ENCODE data around the gene OR51L1. TPM values are rescaled to one million over a fixed set of nuclear protein-coding genes. Genes with fewer than 3 reads are reported as not detected.

The OR51L1 gene
- total RNA-seq = not detected in 2 replicates

GRCh38 chr11:4994551-4994950 is at the start of gene OR51L1:
TSS of gene OR51L1 (plus strand) at chr11:4994851. CDS start at chr11:4998983, 4,132 bp downstream.

GRCh38 chr11:4947505-4947904 is 47.1 kb upstream of the OR51L1 start, which contains the start of gene OR51A4:
TSS of gene OR51A4 (minus strand) at chr11:4947605. CDS start at chr11:4947100, 505 bp downstream.

GRCh38 chr11:4955613-4956012 is 39.0 kb upstream of the OR51L1 start, which contains the start of gene OR51A2:
TSS of gene OR51A2 (minus strand) at chr11:4955713. CDS start at chr11:4955713, 0 bp downstream.

DNA sequence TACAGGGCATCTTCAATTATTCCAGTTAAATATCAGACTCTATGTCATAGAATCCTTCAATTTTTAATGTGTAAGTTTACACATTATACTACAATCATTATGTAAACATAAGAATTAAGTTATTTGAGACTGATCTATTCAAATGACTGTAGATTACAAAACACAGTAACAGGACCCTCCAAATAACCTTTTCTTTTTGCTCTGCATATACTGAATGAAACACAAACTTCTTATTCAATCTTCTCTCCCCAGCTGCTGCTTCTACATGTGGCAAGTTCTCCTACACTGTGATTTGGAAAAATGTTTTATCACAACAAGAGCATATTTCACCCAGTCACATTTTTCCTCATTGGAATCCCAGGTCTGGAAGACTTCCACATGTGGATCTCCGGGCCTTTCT is 51.6 kb downstream of the OR51L1 start, which contains the start of gene OR52J3:
Gene OR52J3, plus strand, starts transcription at position 301 of the 400 bp plus-strand sequence. Its CDS starts 0 bp downstream, at position 301.

Other genes starting within 250 kb of the OR51L1 start
- gene OR51F1, start 224.9 kb upstream of the OR51L1 start, total RNA-seq = not detected in 2 replicates
- gene OR52R1, start 190.5 kb upstream of the OR51L1 start, total RNA-seq = not detected in 2 replicates
- gene OR51F2, start 173.5 kb upstream of the OR51L1 start, total RNA-seq = not detected in 2 replicates
- gene OR51S1, start 145.6 kb upstream of the OR51L1 start, total RNA-seq = not detected in 2 replicates
- not detected in 2 replicates for gene OR51T1, start 113.0 kb upstream of the OR51L1 start, total RNA-seq
- not detected in 2 replicates for gene OR51A7, start 91.1 kb upstream of the OR51L1 start, total RNA-seq
- not detected in 2 replicates for gene OR51G2, start 75.5 kb upstream of the OR51L1 start, total RNA-seq
- gene OR51G1, start 70.5 kb upstream of the OR51L1 start, total RNA-seq = not detected in 2 replicates
- not detected in 2 replicates for gene OR51A4, start 47.2 kb upstream of the OR51L1 start, total RNA-seq
- not detected in 2 replicates for gene OR51A2, start 39.1 kb upstream of the OR51L1 start, total RNA-seq
- gene OR52J3, start 51.7 kb downstream of the OR51L1 start, total RNA-seq = not detected in 2 replicates
- gene OR52E2, start 64.8 kb downstream of the OR51L1 start, total RNA-seq = not detected in 2 replicates
- not detected in 2 replicates for gene OR52E1, start 74.7 kb downstream of the OR51L1 start, total RNA-seq
- not detected in 2 replicates for gene OR52A5, start 143.5 kb downstream of the OR51L1 start, total RNA-seq
- gene OR52A1, start 159.9 kb downstream of the OR51L1 start, total RNA-seq = under 0.01 TPM in 1 of 2 replicates, not detected in the other
- not detected in 2 replicates for gene OR51V1, start 205.8 kb downstream of the OR51L1 start, total RNA-seq
- gene HBB, start 232.2 kb downstream of the OR51L1 start, total RNA-seq = not detected in 2 replicates
- not detected in 2 replicates for gene HBD, start 239.6 kb downstream of the OR51L1 start, total RNA-seq